HG02798 (cell line): ENCODE data around the gene ZDHHC11.
"Not testable (repeated sequence)": the region's sequence is repeated elsewhere in the genome, so short reads cannot be mapped to it uniquely, and the experiment has no call there.

Experiments used
- ATAC-seq: cut with Tn5 transposase; IDR thresholded peaks from one replicate; pipeline ENCODE4 v1.9.1; 2021; ENCODE audit warnings: mild to moderate bottlenecking; ENCODE audit not compliant: unreplicated experiment, poor library complexity

ZDHHC11 gene

GRCh38 chr5:765948-766631 is 84.7 kb downstream of the ZDHHC11 start:
- no peak for ATAC-seq

GRCh38 chr5:763998-764781 is 86.6 kb downstream of the ZDHHC11 start:
- no peak for ATAC-seq

DNA sequence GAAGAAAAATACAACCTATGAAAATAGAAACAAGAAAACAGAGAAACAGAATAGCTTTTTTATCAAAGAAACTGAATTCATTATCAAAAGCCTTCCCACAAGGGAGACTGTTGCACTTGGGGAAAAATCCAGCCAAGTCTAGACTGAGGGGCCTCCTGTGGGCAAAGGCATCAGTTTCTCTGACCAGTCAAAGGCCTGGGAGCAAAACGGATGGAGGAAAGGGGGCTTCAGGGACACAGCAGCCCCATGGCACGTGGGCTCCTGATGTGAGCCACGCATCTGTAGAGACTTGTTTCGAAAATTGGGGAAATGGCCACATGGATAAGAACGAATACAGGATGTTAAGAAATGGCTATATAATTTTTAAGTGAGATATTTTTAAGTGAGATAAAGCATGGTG is 87.4 kb downstream of the ZDHHC11 start:
- ATAC-seq = no peak

DNA sequence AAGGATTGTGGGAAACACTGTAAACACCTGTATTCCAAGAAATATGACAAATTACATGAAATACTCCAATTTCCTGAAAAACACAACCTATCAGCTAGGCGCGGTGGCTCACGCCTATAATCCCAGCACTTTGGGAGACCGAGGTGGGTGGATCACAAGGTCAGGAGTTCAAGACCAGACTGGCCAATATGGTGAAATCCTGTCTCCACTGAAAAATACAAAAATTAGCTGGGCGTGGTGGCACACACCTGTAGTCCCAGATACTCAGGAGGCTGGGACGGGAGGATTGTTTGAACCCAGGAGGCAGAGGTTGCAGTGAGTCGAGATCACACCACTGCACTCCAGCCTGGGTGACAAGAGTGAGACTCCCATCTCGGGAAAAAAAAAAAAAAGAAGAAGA is 87.8 kb downstream of the ZDHHC11 start:
- not testable (repeated sequence) for ATAC-seq

DNA sequence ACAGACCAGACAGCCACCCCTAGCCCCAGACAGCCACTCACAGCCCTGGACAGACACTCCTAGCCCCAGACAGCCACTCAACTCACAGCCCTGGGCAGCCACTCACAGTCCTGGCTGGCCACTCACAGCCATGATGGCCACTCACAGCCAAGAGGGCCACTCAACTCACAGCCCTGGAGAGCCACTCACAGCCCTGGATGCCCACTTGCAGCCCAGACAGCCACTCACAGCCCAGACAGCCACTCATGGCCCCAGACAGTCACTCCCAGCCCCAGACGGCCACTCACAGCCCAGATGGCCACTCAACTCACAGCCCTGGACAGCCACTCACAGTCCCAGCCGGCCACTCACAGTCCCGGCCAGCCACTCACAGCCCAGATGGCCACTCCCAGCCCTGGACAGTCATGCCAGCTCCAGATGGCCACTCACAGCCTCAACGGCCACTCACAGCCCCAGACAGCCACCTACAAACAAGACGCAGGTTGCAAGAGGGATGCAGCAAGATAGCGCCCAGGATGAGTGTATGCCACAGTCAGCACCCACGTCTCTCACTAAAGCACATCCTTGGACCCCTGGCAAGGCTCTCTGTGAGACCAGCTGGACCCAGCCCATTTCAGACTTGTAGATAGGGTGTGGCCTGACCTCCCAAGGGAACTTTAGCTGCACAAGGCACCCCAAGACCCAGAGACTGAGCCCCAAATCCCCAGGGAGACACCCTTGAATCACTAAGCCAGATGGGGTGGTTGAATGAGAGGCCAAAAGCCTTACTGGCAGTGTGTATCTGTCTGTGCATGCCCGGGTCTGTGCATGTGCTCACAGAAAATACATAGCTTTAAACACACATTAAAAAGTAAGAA is 88.7 kb downstream of the ZDHHC11 start:
- ATAC-seq = no peak

- ATAC-seq = no peak
Observed at GRCh38 chr5:761059-761771, 89.6 kb downstream of the ZDHHC11 start.

- ATAC-seq = no peak
Observed at GRCh38 chr5:760363-761058, 90.3 kb downstream of the ZDHHC11 start.

DNA sequence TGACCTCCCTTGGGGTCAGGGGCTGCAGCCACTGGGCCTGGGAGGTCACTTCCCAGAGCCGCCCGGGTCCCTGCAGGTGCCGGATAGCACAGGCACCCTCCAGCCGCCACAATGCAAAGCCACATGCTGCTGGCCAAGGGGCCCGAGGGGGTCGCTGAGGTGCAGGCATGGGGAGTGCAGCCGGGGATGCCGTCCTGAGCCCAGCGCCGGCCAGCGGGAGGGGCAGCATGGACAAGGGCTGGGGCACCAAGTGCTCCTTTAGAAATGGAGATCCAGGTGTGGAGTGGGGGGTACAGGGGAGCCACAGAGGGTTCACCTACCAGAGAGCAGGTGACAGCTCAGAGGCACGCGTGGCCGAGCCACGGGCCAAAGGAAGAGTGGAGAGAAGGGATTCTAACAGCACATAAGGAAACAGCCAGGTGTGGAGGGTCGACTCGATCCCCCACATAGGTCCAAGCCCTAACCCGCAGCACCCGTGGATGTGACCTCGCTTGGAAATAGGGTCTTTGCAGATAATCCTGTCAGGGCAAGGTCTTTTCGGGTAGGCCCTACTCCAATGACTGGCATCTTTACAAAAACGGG is 90.9 kb downstream of the ZDHHC11 start:
- ATAC-seq = no peak

DNA sequence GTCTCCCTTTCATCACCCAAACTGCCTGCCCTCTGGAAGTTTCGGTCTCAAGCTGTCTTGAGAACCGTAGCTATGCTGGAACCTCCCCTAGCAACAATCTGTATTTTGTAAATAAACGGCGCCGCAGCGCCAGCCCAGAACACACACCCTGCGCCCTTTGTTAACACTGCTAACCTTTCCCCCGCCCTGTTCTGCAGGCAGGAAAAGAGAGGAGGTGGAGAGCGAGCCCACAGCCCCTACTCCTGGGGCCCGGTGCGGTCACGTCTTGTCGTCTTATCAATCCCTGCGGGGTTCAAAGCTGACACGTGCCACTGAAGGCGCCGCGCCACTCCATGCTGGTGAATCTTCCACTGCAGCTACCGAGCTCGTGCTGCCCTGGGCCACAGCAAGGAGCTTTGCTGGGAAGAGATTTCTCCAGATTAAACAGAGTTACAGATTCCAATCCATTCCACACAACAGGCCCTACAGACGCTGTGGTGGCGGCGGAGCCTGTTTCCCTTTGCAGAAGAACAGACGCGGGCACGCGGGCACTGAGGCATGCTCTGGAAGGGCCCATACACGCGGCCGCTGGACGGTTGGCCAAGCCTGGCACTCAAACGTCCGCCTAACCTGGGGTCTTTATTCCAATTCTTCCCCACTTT is 91.6 kb downstream of the ZDHHC11 start:
- no peak for ATAC-seq

DNA sequence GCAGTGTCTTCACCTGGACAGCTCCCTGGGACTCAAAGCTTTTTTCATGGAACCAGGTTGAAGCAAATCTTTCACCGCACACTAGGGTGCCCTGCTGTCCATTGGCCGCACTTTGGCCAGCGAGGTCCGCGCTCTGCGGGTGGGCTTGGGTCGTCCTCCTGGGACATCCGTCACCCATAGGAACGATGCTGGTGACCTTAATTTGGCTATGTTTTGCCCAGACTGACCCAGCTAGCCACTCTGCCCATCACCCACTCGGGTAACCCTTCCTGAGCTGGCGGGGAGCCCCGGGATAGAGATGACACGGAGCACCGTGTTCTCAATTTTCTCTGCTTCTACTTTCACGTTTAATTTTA is 92.1 kb downstream of the ZDHHC11 start:
- no peak for ATAC-seq

GRCh38 chr5:757931-758697 is 92.7 kb downstream of the ZDHHC11 start:
- ATAC-seq = no peak

- ATAC-seq = no peak
Observed at GRCh38 chr5:757346-757930, 93.3 kb downstream of the ZDHHC11 start.

DNA sequence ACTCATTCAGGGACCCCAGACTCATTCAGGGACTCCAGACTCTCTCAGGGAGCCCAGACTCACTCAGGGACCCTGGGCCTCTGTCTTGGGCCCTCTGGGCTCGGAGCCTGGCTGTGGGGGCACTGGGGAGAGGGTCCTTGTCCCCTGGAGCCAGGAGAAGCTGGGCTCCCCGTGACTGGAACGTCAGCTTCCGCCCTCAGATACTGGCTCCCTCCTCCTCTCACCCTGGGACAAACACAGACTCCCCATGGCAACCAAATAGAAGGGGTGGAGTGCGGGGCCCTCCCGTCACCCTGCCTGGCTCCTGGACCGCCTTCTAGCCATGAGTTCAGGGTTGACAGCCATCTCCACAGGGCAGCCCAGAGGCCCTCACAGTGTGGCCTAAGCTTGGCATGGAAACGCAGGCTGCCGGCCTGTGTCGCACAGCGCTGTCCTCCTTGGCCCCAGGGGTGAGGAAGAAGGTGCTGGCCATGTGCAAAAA is 93.9 kb downstream of the ZDHHC11 start:
- ATAC-seq = no peak

DNA sequence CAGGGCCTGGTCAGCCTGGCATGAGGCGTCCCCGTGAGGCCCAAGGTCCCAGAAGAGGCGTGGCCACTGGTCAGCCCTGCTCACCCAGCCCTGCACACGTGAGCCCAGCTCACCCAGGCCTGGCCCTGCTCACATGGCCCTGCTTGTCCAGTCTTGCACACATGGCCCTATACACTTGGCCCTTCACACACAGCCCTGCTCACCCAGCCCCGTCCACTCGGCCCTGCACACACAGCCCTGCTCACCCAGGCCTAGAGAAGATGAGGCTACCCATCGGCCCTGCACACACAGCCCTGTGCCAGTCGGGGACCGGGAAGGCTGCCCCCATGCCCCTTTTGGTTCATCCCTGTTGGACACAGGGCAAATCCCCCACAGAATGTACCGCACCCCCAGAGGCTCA is 94.6 kb downstream of the ZDHHC11 start:
- no peak for ATAC-seq

DNA sequence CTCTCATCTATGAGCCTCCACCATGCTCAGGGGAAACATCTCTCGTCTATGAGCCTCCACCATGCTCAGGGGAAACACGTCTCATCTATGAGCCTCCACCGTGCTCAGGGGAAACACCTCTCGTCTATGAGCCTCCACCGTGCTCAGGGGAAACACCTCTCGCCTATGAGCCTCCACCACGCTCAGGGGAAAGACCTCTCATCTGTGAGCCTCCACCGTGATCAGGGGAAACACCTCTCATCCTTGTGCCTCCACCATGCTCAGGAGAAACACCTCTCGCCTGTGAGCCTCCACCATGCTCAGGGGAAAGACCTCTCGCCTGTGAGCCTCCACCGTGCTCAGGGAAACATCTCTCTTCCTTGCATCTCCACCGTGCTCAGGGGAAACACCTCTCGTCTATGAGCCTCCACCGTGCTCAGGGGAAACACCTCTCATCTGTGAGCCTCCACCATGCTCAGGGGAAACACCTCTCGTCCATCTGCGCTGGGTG is 96.6 kb downstream of the ZDHHC11 start:
- not testable (repeated sequence) for ATAC-seq

DNA sequence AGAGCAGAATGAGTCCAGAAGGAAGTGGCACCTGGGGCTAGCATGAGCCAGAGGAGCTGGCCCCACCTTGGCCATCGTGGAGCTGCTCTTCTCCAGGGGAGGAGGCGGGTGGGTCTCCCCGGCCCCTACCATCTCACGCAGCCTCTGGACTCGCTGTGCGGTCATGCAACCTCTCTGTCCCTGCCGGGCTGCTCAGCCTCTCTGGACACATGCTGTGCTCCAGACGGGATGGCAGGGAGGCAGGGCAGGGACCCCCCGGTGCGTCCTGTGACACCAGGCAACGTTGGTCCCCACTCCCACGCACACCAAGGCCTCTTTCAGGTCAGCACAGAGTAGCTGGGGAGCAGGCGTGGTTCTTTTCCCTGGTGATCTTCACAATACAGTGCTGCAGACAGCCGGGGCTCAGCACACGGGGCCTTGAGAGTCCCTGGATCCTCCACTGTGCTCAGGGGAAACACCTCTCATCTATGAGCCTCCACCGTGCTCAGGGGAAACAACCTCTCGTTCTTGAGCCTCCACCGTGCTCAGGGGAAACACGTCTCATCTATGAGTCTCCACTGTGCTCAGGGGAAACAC is 97.1 kb downstream of the ZDHHC11 start:
- not testable (repeated sequence) for ATAC-seq

DNA sequence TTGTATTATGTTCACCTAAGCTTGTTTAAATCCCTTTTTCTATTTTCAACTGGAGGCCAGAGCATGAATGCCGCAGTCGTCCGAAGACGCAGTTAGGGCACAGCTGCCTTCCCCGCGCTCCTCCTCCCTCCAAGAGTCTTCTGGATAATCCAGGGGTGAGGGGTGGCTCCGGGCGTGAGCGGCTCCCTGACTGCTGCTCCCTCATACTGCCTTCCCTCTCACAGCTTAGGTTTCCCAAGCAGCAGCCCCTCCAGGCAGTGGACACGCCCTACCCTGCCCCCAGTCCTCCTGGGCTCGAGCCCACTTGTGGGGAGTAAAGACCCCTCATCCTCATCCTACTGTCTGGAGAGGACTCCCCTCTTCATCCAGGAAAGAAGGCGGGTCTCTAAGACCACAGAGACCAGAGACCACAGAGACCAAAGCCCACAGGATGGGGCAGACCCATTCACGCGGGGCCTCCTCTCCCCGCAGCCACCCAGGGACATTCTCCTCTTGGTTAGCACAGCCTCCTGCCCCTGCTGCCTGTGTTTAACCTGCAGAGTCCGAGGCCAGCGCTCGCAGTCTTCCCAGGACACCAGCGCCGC is 98.2 kb downstream of the ZDHHC11 start:
- ATAC-seq = not testable (repeated sequence)
